Thymus (tissue), 11 donors: ENCODE results near the gene PPM1D. TPM values are rescaled to one million over a fixed set of nuclear protein-coding genes. Genes with fewer than 3 reads are reported as not detected.

Experiments
- DNase-seq, 9 donors: peaks; one replicate each; pipeline ENCODE4 v3.0.0-alpha.2; 2013; ENCODE audit warnings: low spot score in 9 of 9, low read depth in 6 of 9, missing footprints in 1 of 9
- H3K27ac ChIP-seq, 2 donors: one replicate each; pipeline ENCODE4 v1.5.1; 2013; ENCODE audit warnings: control low read depth in 1 of 2, low read depth in 1 of 2, low read length in 1 of 2, mild to moderate bottlenecking in 1 of 2, moderate library complexity in 1 of 2
- H3K27me3 ChIP-seq, 2 donors: one replicate each; pipeline ENCODE4 v1.5.1; 2013; ENCODE audit warnings: low read length in 1 of 2; ENCODE audit not compliant: control insufficient read depth in 2 of 2, insufficient read depth in 1 of 2
- H3K36me3 ChIP-seq, 2 donors: one replicate each; pipeline ENCODE4 v1.5.1; 2013; ENCODE audit warnings: low read length in 1 of 2, mild to moderate bottlenecking in 1 of 2, moderate library complexity in 1 of 2; ENCODE audit not compliant: control insufficient read depth in 2 of 2, insufficient read depth in 2 of 2
- H3K4me1 ChIP-seq, 2 donors: one replicate each; pipeline ENCODE4 v1.5.1; 2013; ENCODE audit warnings: low read length in 2 of 2; ENCODE audit not compliant: control insufficient read depth in 2 of 2, insufficient read depth in 2 of 2
- H3K4me3 ChIP-seq, 2 donors: one replicate each; pipeline ENCODE4 v1.5.1; 2013; ENCODE audit warnings: low read length in 2 of 2, control low read depth in 1 of 2, mild to moderate bottlenecking in 1 of 2
- H3K9me3 ChIP-seq, 2 donors: one replicate each; pipeline ENCODE4 v1.5.1; 2013; ENCODE audit warnings: low read length in 1 of 2, mild to moderate bottlenecking in 1 of 2; ENCODE audit not compliant: control insufficient read depth in 2 of 2, insufficient read depth in 1 of 2
- WGBS: extraction: QIAGEN DNeasy Blood & Tissue Kit; methylation state at CpG from one replicate; pipeline ENCODE4 v1.1.7; 2013; 5-methylcytosine and 5-hydroxymethylcytosine counted together
- polyA plus RNA-seq: library from polyadenylated mRNA; stranded (reverse); fragments of 200-250 nt; gene quantifications from one replicate; pipeline ENCODE4 v1.2.3, GENCODE V29; 2013
- total RNA-seq: library from RNA; stranded (reverse); fragments of 120-200 nt; gene quantifications from one replicate; pipeline ENCODE4 v1.2.4, GENCODE V29; 2013
- donor health status: healthy.

Gene PPM1D
- total and polyA plus RNA-seq, 2 donors, result 6.5 to 10.9 TPM

DNA sequence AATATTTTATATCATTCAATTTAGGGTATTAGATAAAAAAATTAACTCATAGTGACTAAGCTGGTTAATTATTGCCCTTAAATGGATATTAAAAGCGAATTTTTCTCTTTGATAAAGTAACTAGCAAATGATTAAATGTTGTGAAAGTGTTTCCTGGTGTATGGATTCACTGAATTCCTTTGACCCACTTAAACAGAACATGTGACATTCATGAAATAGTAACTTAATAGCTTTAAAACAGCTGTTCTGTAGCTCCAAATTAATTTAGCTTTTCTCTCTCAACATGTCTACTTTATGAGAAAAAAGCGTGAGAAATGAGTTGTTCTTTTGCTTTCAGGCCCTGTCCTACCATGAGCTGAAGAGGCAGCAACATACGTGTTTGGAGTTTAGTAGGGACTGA, 37.6 kb upstream of the PPM1D start:
- Histone ChIP-seq H3K4me1 (no peaks in the 10 kb centered on the region), H3K36me3 (no peaks in the 10 kb centered on the region), H3K27ac (no peak overlapping the region), H3K27me3 (no peaks in the 10 kb centered on the region), H3K9me3 (peaks cover 3 to 13% of the 10 kb centered on the region in 2 donors), H3K4me3 (no peak overlapping the region)
- 96% methylated on average over 3 of the region's 3 CpGs for WGBS
- DNase-seq, result no peak

DNA sequence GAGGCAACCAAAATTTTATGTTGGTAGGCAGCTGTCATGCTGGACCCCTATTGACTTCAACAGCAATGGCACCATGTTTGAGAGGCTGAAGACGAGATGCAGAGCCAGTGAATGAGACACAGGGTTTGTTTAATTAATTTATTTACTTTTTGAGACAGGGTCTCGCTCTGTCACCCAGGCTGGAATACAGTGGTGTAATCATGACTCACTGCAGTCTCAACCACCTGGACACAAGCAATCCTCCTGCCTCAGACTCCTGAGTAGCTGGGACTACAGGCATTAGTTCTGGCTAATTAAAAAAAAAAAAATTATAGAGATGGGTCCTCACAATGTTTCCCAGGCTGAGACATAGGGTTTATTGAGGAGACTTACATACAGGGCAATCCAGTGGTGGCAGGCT, 36.2 kb upstream of the PPM1D start:
- H3K9me3 ChIP-seq, result peaks cover 1% of the 10 kb centered on the region in 2 donors
- no peak for DNase-seq
- no peaks in the 10 kb centered on the region for H3K4me1 ChIP-seq
- H3K27me3 ChIP-seq, result no peaks in the 10 kb centered on the region
- H3K27ac ChIP-seq, result no peak overlapping the region
- 96% methylated on average over 2 of the region's 2 CpGs for WGBS
- no peak overlapping the region for H3K4me3 ChIP-seq
- H3K36me3 ChIP-seq, result no peaks in the 10 kb centered on the region

GRCh38 chr17:60565233-60565632, 34.8 kb upstream of the PPM1D start:
- H3K27me3 ChIP-seq, result no peaks in the 10 kb centered on the region
- no peak overlapping the region for H3K4me3 ChIP-seq
- no peaks in the 10 kb centered on the region for H3K4me1 ChIP-seq
- no peaks in the 10 kb centered on the region for H3K36me3 ChIP-seq
- no peak for DNase-seq
- no peak overlapping the region for H3K27ac ChIP-seq
- WGBS, result 91% methylated on average over 6 of the region's 6 CpGs
- no peaks in the 10 kb centered on the region for H3K9me3 ChIP-seq

GRCh38 chr17:60573236-60574051, 26.5 kb upstream of the PPM1D start:
- Histone ChIP-seq H3K4me3 (no peak overlapping the region), H3K36me3 (no peaks in the 10 kb centered on the region), H3K27me3 (no peaks in the 10 kb centered on the region), H3K4me1 (no peaks in the 10 kb centered on the region), H3K9me3 (no peaks in the 10 kb centered on the region), H3K27ac (no peak overlapping the region)
- 91% methylated on average over 2 of the region's 2 CpGs for WGBS
- DNase-seq, result no peak

DNA sequence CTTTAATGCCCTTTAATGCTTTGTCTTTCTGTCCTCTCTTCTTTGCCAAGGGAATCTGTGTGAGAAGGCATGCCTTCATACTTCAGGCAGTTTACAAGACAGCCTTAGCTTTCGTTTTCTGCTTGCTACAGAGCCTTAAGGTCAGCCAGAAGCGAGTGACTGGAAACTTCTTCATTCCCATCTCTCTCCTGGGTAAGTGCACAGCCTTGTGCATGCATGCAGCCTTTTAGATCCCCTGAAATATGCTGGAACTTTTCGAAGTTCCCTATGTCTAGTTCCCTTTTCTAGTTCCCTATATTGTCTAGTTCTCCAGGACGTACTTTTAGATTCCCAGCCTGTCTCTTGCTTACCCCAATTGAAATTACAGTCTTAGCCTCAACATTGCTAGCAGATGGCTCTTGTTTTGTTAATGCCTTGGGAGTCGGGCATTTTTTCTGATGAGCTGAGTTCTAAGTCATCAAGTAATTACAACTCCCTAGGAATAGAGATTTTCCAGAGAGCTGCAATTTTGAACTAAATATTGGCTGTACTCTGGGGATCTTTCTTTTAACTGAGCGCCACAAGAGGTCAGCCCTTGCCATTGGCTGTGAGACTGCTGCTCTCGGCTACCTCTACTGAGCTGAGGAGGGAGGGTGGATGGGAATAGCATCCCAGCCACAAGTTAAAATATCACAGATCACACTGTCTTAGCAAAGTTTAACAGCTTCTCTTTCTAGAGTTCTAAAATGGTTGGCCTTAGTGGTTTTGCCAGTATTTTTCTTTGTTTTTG, 22.7 kb upstream of the PPM1D start:
- no peaks in the 10 kb centered on the region for H3K36me3 ChIP-seq
- H3K27ac ChIP-seq, result peak overlapping the region in 1 of 2 donors; percentile 55
- WGBS, result 21% methylated on average over 7 of the region's 7 CpGs

DNA sequence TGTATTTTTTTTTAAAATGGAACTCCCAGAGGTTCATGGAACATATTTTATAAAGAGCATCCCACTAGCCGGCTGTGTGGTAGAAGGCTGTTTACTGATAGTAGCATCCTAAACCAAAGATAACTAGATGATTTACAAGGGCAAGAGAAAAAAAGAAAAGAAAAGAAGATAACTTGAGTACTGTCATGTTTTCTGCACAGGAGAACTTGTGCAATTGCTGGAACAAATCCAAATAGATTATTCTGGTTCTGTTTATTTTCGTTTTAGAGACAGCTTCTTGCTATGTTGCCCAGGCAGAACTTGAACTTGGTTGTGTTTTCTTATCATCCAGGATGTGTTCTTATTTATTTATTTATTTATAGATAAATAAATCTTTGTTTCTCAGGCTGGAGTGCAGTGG, 20.9 kb upstream of the PPM1D start:
- no peak overlapping the region for H3K4me3 ChIP-seq
- no peaks in the 10 kb centered on the region for H3K27me3 ChIP-seq
- no peaks in the 10 kb centered on the region for H3K9me3 ChIP-seq
- no peaks in the 10 kb centered on the region for H3K4me1 ChIP-seq
- no peak for DNase-seq
- no peaks in the 10 kb centered on the region for H3K36me3 ChIP-seq
- 88% methylated on average over 2 of the region's 2 CpGs for WGBS
- no peak overlapping the region for H3K27ac ChIP-seq

More for the DNA sequence above, 22.7 kb upstream of the PPM1D start:
- Histone ChIP-seq H3K9me3 (no peaks in the 10 kb centered on the region), H3K27me3 (no peaks in the 10 kb centered on the region), H3K4me3 (peak overlapping the region; percentile 24 to 48), H3K4me1 (no peaks in the 10 kb centered on the region)
- peak in 2 of 9 donors; percentile 14 to 40 for DNase-seq

DNA sequence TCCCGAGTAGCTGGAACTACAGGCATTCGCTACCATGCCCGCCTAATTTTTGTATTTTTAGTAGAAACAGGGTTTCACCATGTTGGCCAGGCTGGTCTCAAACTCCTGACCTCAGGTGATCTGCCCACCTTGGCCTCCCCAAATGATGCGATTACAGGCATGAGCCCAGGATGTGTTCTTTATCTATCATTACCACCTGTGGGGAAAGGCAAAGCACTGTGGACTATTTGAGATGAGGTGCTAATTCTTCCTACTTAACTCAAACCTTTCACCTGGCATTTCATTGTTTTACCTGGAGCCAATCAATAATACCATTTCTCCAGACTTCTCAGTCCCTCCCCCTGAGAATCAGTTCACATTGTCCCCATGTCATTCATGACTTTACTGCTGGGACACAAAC, 20.4 kb upstream of the PPM1D start:
- no peaks in the 10 kb centered on the region for H3K36me3 ChIP-seq
- no peak overlapping the region for H3K27ac ChIP-seq
- over 99% methylated on average over 4 of the region's 4 CpGs for WGBS
- H3K4me3 ChIP-seq, result no peak overlapping the region
- no peaks in the 10 kb centered on the region for H3K4me1 ChIP-seq
- no peaks in the 10 kb centered on the region for H3K27me3 ChIP-seq
- DNase-seq, result no peak
- no peaks in the 10 kb centered on the region for H3K9me3 ChIP-seq

GRCh38 chr17:60583008-60583407, 17.0 kb upstream of the PPM1D start:
- Histone ChIP-seq H3K36me3 (no peaks in the 10 kb centered on the region), H3K27ac (no peak overlapping the region)

GRCh38 chr17:60585887-60586286, 14.1 kb upstream of the PPM1D start:
- 98% methylated on average over 2 of the region's 2 CpGs for WGBS
- no peaks in the 10 kb centered on the region for H3K27me3 ChIP-seq
- H3K9me3 ChIP-seq, result no peaks in the 10 kb centered on the region
- H3K4me3 ChIP-seq, result no peak overlapping the region
- no peaks in the 10 kb centered on the region for H3K4me1 ChIP-seq
- no peak overlapping the region for H3K27ac ChIP-seq
- no peaks in the 10 kb centered on the region for H3K36me3 ChIP-seq
- no peak for DNase-seq

More at GRCh38 chr17:60583008-60583407, 17.0 kb upstream of the PPM1D start:
- H3K4me1 ChIP-seq, result no peaks in the 10 kb centered on the region
- no peak for DNase-seq
- H3K27me3 ChIP-seq, result no peaks in the 10 kb centered on the region
- H3K9me3 ChIP-seq, result no peaks in the 10 kb centered on the region
- H3K4me3 ChIP-seq, result no peak overlapping the region
